ENCODE data around the gene NAA10. TPM values are rescaled to one million over a fixed set of nuclear protein-coding genes. Genes with fewer than 3 reads are reported as not detected.
A peak's percentile ranks its signal among the peaks of the same experiment; 100 is the strongest.

Gene NAA10
- total RNA-seq, 6 experiments from 2014 or later = 36.1 to 56.2 (median 39.7) TPM

DNA sequence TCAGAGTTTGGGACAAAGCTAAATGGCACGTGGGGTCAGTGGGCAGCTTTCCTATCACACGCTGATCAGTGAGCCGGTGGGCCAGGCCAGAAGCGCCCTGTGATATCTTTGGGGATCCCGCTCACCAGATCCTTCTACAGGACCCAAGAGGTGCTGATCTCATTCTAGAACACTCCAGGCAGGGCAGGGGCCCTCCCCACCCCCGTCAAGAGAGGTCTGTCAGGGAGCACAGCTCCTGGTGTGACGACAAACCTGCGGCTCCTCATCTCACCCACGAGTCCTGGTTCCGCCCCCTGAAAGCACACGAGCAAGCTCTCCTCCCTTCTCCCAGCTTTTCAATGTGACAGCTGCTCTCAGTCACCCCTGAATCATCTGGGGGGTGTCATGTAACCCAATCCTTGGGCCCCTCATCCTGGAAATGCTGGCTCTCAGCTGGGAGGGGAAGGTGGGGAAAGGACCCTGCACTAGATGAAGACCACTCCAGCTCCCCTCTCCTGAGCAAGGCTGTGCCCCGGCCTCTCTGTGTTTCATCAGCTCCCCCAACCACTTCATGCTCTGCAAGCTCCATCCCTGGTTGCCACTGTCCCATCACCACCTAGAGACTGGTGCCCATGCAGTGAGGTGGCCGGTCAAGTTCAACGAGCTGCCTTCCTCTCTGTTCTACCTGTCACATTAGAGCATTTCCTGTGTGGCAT lies 32.2 kb upstream of the NAA10 start:
- no peak for TF ChIP-seq CTCF (IDR thresholded peaks at IDR 0.05)
- TF ChIP-seq POLR2A (IDR thresholded peaks at IDR 0.05) = no peak
- no peak overlapping the region for H3K4me3 ChIP-seq
- peak in 1 of 3 donors; percentile 48 for DNase-seq
- H3K27me3 ChIP-seq = no peaks in the 10 kb centered on the region
- H3K4me1 ChIP-seq = peaks cover 0 to 41% (median 0%) of the 10 kb centered on the region in 4 donors
- intact Hi-C loops (cut with DNase I) = no loop called here
- WGBS (ENCODE audit: insufficient coverage, low coverage, low lambda C conversion rate, missing lambda C conversion rate) = 53% methylated on average over 5 of the region's 14 CpGs
- peaks cover 0 to 23% (median 5%) of the 10 kb centered on the region in 4 donors for H3K36me3 ChIP-seq
- no peak for ATAC-seq
- peak overlapping the region; percentile 6 to 45 (median 39) for H3K27ac ChIP-seq
- no peaks in the 10 kb centered on the region for H3K9me3 ChIP-seq

DNA sequence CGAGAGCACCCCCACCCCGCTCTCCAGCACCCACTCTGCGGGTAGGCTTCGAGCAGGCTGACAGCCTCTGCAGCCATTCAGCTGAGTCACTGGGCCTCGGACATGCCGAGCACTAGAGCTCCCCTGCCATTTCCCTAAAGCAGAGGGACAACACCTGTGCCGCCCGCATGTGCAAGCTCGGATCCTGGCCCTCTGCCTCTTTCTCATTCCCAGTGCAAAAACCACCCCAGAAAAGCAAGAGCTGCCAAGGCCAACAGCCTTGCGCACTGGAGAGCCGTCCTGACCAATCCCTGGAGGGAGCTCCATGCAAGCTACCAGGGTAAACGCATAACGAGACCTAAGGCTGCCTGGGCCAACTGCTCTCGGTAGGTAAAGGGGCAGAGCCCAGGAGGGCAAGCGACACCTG lies 31.4 kb upstream of the NAA10 start:
- H3K27me3 ChIP-seq = no peaks in the 10 kb centered on the region
- peaks cover 0 to 30% (median 11%) of the 10 kb centered on the region in 4 donors for H3K36me3 ChIP-seq

DNA sequence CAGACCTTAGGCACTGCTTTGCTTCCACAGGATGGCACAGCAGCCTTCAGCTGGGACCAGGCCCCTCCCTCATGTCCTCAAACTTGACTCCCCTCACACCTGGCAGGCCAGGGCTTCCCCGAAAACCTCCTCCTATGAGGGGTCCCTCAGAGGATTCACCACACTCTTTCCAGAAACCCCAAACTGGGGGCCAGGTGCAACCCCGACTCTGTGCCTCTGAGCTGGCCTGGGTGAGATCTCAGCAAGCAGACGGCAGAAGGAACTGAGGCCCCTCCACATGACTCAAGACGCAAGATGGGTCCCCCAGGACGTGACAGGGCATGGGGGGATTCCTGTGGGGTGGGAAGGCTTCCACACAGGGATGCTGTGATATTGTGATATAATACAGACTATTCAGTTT lies 30.6 kb upstream of the NAA10 start:
- no peaks in the 10 kb centered on the region for H3K27me3 ChIP-seq
- no peaks in the 10 kb centered on the region for H3K9me3 ChIP-seq
- H3K4me1 ChIP-seq = peaks cover 0 to 41% (median 0%) of the 10 kb centered on the region in 4 donors
- H3K27ac ChIP-seq = no peak overlapping the region
- ATAC-seq (no peak), DNase-seq (no peak)
- no peak for TF ChIP-seq POLR2A (IDR thresholded peaks at IDR 0.05)
- no peak for TF ChIP-seq CTCF (IDR thresholded peaks at IDR 0.05)
- 87% methylated on average over 3 of the region's 5 CpGs for WGBS (ENCODE audit: insufficient coverage, low coverage, low lambda C conversion rate, missing lambda C conversion rate)
- no peak overlapping the region for H3K4me3 ChIP-seq
- intact Hi-C loops (cut with DNase I) = no loop called here
- H3K36me3 ChIP-seq = peaks cover 0 to 39% (median 15%) of the 10 kb centered on the region in 4 donors

More for the DNA sequence above, 31.4 kb upstream of the NAA10 start:
- DNase-seq = peak; percentile 46 to 80 (median 77)
- ATAC-seq = peak; percentile 5 to 45 (median 42)
- intact Hi-C loops (cut with DNase I) = no loop called here
- Histone ChIP-seq H3K4me3 (no peak overlapping the region), H3K9me3 (no peaks in the 10 kb centered on the region), H3K4me1 (peaks cover 0 to 41% (median 0%) of the 10 kb centered on the region in 4 donors), H3K27ac (peak overlapping the region in 2 of 3 donors; percentile 6 to 39)
- no peak for TF ChIP-seq POLR2A (IDR thresholded peaks at IDR 0.05)
- TF ChIP-seq CTCF (IDR thresholded peaks at IDR 0.05) = no peak
- 49% methylated on average over 12 of the region's 15 CpGs for WGBS (ENCODE audit: insufficient coverage, low coverage, low lambda C conversion rate, missing lambda C conversion rate)

DNA sequence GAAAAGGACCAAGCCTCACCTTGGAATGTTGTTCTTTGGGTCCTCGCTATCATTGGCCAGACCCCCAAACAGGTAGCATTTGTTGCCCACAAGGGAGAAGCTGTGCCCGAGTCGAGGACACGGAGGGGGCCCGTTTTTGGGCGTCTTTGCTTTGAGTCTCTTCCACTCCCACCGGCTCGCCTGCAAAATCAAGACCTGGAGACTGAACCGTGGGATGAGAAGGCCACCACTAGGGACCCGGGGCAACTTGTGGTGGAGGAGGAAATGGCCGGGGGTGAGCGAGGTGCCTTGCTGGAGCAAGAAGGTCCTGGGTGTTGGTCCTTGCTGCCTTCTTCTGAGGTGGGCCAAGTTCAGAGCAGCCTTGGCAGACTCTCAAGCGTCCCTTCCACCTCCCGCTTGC lies 29.3 kb upstream of the NAA10 start:
- intact Hi-C loops (cut with DNase I) = no loop called here
- TF ChIP-seq CTCF (IDR thresholded peaks at IDR 0.05) (no peak), POLR2A (IDR thresholded peaks at IDR 0.05) (no peak)
- WGBS (ENCODE audit: insufficient coverage, low coverage, low lambda C conversion rate, missing lambda C conversion rate) = 100% methylated on average over 2 of the region's 14 CpGs
- Histone ChIP-seq H3K27me3 (no peaks in the 10 kb centered on the region), H3K36me3 (peaks cover 0 to 52% (median 20%) of the 10 kb centered on the region in 4 donors), H3K4me1 (peaks cover 0 to 33% (median 0%) of the 10 kb centered on the region in 4 donors), H3K27ac (no peak overlapping the region), H3K9me3 (no peaks in the 10 kb centered on the region), H3K4me3 (no peak overlapping the region)
- no peak for ATAC-seq
- DNase-seq = no peak
